Measurements from ENCODE around the gene ZC3H18. TPM values are rescaled to one million over a fixed set of nuclear protein-coding genes. Genes with fewer than 3 reads are reported as not detected.

ZC3H18 gene
- total and polyA plus RNA-seq, 2 experiments from 2014 or later = 30.0 to 40.7 TPM

DNA sequence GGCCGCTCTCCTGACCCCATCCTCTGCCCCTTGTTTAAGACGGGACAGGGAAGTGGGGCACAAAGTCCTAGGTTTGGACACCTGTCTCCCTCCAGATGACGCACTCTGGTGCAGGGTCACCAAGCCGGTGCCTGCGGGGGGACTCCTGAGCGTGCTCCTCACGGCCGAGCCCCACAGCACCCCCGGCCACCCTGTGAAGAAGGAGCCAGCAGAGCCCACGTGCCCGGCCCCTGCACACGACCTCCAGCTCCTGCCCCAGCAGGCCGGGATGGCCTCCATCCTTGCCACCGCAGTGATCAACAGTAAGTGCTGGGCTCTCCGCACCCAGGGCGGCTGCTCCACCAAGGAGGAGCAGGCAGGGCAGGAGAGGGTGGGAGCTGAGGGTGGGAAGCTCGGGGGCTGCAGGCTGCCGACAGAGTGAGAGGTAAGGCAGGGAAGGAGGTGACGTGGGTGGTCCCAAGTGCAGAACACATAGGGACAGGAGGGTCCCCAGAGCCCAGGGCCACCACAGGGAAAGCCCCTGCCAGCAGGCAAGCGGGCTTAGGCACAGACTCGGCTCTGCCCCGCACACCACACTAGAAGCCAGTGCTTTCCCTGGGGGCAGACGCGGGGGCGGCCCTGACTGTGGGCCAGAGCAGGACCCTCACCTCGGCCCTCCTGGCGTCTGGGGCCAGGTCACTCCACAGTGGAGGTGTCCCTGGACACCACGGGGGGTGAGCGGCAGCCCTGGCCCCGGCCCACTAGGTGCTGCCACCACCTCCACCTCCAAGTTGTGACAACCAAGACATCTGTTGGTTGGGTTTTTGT lies 42.1 kb upstream of the ZC3H18 start:
- Histone ChIP-seq H4K20me1 (replicated peaks; ENCODE audit: insufficient read depth) (no peaks in the 10 kb centered on the region), H3K79me2 (replicated peaks; ENCODE audit: insufficient read depth) (no peaks in the 10 kb centered on the region), H3K36me3 (ENCODE audit: insufficient read depth) (no peaks in the 10 kb centered on the region), H3F3A (replicated peaks; ENCODE audit: low read depth) (no peaks in the 10 kb centered on the region), H3K4me1 (ENCODE audit: insufficient read depth) (peaks cover 7% of the 10 kb centered on the region; the same call in 1 of the 2 replicates), H3K4me3 (no peak overlapping the region), H3K27ac (ENCODE audit: low read depth) (no peak overlapping the region), H3K27me3 (ENCODE audit: insufficient read depth) (no peaks in the 10 kb centered on the region), H2AFZ (no peak overlapping the region), H3K9me2 (ENCODE audit: insufficient read depth) (no peaks in the 10 kb centered on the region), H3K4me2 (no peak overlapping the region)
- H3K36me3 Mint-ChIP-seq (ENCODE audit: low read depth) = peaks cover 9% of the 10 kb centered on the region; the same call in 1 of the 3 replicates
- TF ChIP-seq EZH2 (IDR thresholded peaks at IDR 0.05; ENCODE audit: low read depth, unreplicated experiment) (no peak), ZNF331 (CRISPR knock-in tag; IDR thresholded peaks at IDR 0.05; ENCODE audit: low read depth) (no peak)
- H3K27ac Mint-ChIP-seq = no peak overlapping the region
- peaks cover 6% of the 10 kb centered on the region; the same call in 1 of the 3 replicates for H3K4me1 Mint-ChIP-seq
- H3K4me3 Mint-ChIP-seq = no peak overlapping the region
- peaks cover 4% of the 10 kb centered on the region for H3K27me3 Mint-ChIP-seq (ENCODE audit: insufficient read depth, low read depth, poor library complexity)
- DNase-seq (ENCODE audit: low spot score) (no peak), ATAC-seq (no peak)
- H3K9me3 Mint-ChIP-seq = no peaks in the 10 kb centered on the region

DNA sequence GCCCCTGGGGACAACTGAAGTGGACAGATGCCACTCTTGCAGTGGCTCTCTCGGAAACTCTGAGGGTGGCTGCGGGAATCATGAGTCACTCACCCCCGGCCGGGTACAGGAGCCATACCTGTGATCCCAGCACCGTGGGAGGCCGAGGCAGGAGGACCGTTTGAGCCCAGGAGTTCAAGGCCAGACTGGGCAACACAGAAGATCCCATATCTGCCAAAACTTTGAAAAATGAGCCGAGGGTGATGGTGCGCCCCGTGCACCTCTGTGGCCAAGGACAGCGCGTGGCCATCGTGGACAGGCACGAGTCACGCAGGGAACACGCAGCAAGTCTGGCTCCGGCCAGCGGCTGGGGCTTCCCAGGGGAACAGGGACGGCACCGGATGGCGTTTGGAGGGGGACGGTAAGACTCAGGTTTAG lies 41.3 kb upstream of the ZC3H18 start:
- Histone ChIP-seq H3K36me3 (ENCODE audit: insufficient read depth) (no peaks in the 10 kb centered on the region), H3F3A (replicated peaks; ENCODE audit: low read depth) (no peaks in the 10 kb centered on the region), H3K79me2 (replicated peaks; ENCODE audit: insufficient read depth) (no peaks in the 10 kb centered on the region), H3K4me2 (no peak overlapping the region), H3K27me3 (ENCODE audit: insufficient read depth) (no peaks in the 10 kb centered on the region), H3K9me2 (ENCODE audit: insufficient read depth) (no peaks in the 10 kb centered on the region), H3K4me1 (ENCODE audit: insufficient read depth) (peaks cover 7% of the 10 kb centered on the region; the same call in 1 of the 2 replicates), H2AFZ (no peak overlapping the region), H3K4me3 (no peak overlapping the region), H4K20me1 (replicated peaks; ENCODE audit: insufficient read depth) (no peaks in the 10 kb centered on the region), H3K27ac (ENCODE audit: low read depth) (no peak overlapping the region)
- Mint-ChIP-seq H3K27ac (no peak overlapping the region), H3K4me3 (no peak overlapping the region), H3K36me3 (ENCODE audit: low read depth) (peaks cover 9% of the 10 kb centered on the region; the same call in 1 of the 3 replicates), H3K4me1 (peaks cover 6% of the 10 kb centered on the region; the same call in 1 of the 3 replicates), H3K27me3 (ENCODE audit: insufficient read depth, low read depth, poor library complexity) (peaks cover 3% of the 10 kb centered on the region), H3K9me3 (no peaks in the 10 kb centered on the region)
- no peak for ATAC-seq
- DNase-seq (ENCODE audit: low spot score) = no peak
- TF ChIP-seq, protein P1, sequence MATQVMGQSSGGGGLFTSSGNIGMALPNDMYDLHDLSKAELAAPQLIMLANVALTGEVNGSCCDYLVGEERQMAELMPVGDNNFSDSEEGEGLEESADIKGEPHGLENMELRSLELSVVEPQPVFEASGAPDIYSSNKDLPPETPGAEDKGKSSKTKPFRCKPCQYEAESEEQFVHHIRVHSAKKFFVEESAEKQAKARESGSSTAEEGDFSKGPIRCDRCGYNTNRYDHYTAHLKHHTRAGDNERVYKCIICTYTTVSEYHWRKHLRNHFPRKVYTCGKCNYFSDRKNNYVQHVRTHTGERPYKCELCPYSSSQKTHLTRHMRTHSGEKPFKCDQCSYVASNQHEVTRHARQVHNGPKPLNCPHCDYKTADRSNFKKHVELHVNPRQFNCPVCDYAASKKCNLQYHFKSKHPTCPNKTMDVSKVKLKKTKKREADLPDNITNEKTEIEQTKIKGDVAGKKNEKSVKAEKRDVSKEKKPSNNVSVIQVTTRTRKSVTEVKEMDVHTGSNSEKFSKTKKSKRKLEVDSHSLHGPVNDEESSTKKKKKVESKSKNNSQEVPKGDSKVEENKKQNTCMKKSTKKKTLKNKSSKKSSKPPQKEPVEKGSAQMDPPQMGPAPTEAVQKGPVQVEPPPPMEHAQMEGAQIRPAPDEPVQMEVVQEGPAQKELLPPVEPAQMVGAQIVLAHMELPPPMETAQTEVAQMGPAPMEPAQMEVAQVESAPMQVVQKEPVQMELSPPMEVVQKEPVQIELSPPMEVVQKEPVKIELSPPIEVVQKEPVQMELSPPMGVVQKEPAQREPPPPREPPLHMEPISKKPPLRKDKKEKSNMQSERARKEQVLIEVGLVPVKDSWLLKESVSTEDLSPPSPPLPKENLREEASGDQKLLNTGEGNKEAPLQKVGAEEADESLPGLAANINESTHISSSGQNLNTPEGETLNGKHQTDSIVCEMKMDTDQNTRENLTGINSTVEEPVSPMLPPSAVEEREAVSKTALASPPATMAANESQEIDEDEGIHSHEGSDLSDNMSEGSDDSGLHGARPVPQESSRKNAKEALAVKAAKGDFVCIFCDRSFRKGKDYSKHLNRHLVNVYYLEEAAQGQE (IDR thresholded peaks at IDR 0.05; ENCODE audit: unreplicated experiment) = no peak
- no peak for TF ChIP-seq EZH2phosphoT487 (IDR thresholded peaks at IDR 0.05; ENCODE audit: unreplicated experiment)
- TF ChIP-seq CREB1 (CRISPR knock-in tag; IDR thresholded peaks at IDR 0.05; ENCODE audit: low read depth) = no peak
- no peak for TF ChIP-seq ZNF114 (CRISPR knock-in tag; IDR thresholded peaks at IDR 0.05)
- TF ChIP-seq, protein P2, sequence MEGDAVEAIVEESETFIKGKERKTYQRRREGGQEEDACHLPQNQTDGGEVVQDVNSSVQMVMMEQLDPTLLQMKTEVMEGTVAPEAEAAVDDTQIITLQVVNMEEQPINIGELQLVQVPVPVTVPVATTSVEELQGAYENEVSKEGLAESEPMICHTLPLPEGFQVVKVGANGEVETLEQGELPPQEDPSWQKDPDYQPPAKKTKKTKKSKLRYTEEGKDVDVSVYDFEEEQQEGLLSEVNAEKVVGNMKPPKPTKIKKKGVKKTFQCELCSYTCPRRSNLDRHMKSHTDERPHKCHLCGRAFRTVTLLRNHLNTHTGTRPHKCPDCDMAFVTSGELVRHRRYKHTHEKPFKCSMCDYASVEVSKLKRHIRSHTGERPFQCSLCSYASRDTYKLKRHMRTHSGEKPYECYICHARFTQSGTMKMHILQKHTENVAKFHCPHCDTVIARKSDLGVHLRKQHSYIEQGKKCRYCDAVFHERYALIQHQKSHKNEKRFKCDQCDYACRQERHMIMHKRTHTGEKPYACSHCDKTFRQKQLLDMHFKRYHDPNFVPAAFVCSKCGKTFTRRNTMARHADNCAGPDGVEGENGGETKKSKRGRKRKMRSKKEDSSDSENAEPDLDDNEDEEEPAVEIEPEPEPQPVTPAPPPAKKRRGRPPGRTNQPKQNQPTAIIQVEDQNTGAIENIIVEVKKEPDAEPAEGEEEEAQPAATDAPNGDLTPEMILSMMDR (conservative IDR thresholded peaks at IDR 0.05; ENCODE audit: low read depth in 2 of 2) = no peak
- TF ChIP-seq JUNB (IDR thresholded peaks at IDR 0.05; ENCODE audit: unreplicated experiment) = no peak
- TF ChIP-seq NANOG (IDR thresholded peaks at IDR 0.05; ENCODE audit: borderline replicate concordance) = no peak
- TF ChIP-seq, protein P3, sequence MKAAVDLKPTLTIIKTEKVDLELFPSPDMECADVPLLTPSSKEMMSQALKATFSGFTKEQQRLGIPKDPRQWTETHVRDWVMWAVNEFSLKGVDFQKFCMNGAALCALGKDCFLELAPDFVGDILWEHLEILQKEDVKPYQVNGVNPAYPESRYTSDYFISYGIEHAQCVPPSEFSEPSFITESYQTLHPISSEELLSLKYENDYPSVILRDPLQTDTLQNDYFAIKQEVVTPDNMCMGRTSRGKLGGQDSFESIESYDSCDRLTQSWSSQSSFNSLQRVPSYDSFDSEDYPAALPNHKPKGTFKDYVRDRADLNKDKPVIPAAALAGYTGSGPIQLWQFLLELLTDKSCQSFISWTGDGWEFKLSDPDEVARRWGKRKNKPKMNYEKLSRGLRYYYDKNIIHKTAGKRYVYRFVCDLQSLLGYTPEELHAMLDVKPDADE (IDR thresholded peaks at IDR 0.05) = no peak
